Loucy (cell line): ENCODE measurements around the gene FAM222A.

Experiments
- H2AFZ ChIP-seq: fragments of 200-600 bp; sonication (generic); 2 replicates; pipeline ENCODE4 v1.6.0; 2016; ENCODE audit warnings: antibody characterized with exemption, mild to moderate bottlenecking, low read length, moderate library complexity
- H3F3A ChIP-seq: fragments of 200-600 bp; 2 replicates; pipeline ENCODE4 v1.6.0; 2016; ENCODE audit warnings: antibody characterized with exemption, low read depth, mild to moderate bottlenecking
- H3K27me3 ChIP-seq: fragments of 200-600 bp; sonication (generic); 2 replicates; pipeline ENCODE4 v1.6.1; 2014; ENCODE audit warnings: low read length, mild to moderate bottlenecking; ENCODE audit not compliant: insufficient read depth, poor library complexity, severe bottlenecking
- H3K36me3 ChIP-seq: fragments of 200-600 bp; sonication (generic); 2 replicates; pipeline ENCODE4 v1.6.1; 2016; ENCODE audit warnings: low read length; ENCODE audit not compliant: insufficient read depth
- H3K4me1 ChIP-seq: fragments of 200-600 bp; sonication (generic); 2 replicates; pipeline ENCODE4 v1.5.1; 2014; ENCODE audit warnings: low read length, mild to moderate bottlenecking; ENCODE audit not compliant: insufficient read depth, poor library complexity, severe bottlenecking
- H3K4me2 ChIP-seq: fragments of 200-600 bp; sonication (generic); 2 replicates; pipeline ENCODE4 v1.6.0; 2014; ENCODE audit warnings: antibody characterized with exemption, low read length, low read depth, mild to moderate bottlenecking; ENCODE audit not compliant: poor library complexity, severe bottlenecking
- H3K4me3 ChIP-seq: fragments of 200-600 bp; sonication (generic); 2 replicates; pipeline ENCODE4 v1.5.1; 2014; ENCODE audit warnings: low read length, mild to moderate bottlenecking, mixed read lengths; ENCODE audit not compliant: poor library complexity, severe bottlenecking
- H3K79me2 ChIP-seq: fragments of 200-600 bp; sonication (generic); 2 replicates; pipeline ENCODE4 v1.6.1; 2014; ENCODE audit warnings: low read length; ENCODE audit not compliant: insufficient read depth
- H3K9ac ChIP-seq: fragments of 200-600 bp; sonication (generic); 2 replicates; pipeline ENCODE4 v1.6.0; 2014; ENCODE audit warnings: mild to moderate bottlenecking, low read depth, low read length, moderate library complexity; ENCODE audit not compliant: poor library complexity, severe bottlenecking
- H3K9me2 ChIP-seq: fragments of 200-600 bp; sonication (generic); replicated peaks from 2 replicates; pipeline ENCODE4 v1.6.1; 2016; ENCODE audit warnings: low read depth, low read length, mixed read lengths
- H3K9me3 ChIP-seq: fragments of 200-600 bp; sonication (generic); 2 replicates; pipeline ENCODE4 v1.6.1; 2014; ENCODE audit warnings: mild to moderate bottlenecking, antibody characterized with exemption, low read length, low read depth; ENCODE audit not compliant: insufficient read depth
- H4K20me1 ChIP-seq: fragments of 200-600 bp; sonication (generic); 2 replicates; pipeline ENCODE4 v1.6.0; 2014; ENCODE audit warnings: antibody characterized with exemption, low read length, mild to moderate bottlenecking; ENCODE audit not compliant: insufficient read depth, poor library complexity, severe bottlenecking
- CTCF ChIP-seq: fragments of 200-600 bp; sonication (generic); conservative IDR thresholded peaks from 2 replicates; pipeline ENCODE4 v1.5.1; 2014; ENCODE audit warnings: mild to moderate bottlenecking, antibody characterized with exemption, low read length
- EZH2phosphoT487 ChIP-seq: fragments of 200-600 bp; IDR thresholded peaks from 2 replicates; pipeline ENCODE4 v1.6.1; 2018; ENCODE audit warnings: antibody characterized with exemption, mild to moderate bottlenecking, moderate library complexity, borderline replicate concordance

FAM222A gene

DNA sequence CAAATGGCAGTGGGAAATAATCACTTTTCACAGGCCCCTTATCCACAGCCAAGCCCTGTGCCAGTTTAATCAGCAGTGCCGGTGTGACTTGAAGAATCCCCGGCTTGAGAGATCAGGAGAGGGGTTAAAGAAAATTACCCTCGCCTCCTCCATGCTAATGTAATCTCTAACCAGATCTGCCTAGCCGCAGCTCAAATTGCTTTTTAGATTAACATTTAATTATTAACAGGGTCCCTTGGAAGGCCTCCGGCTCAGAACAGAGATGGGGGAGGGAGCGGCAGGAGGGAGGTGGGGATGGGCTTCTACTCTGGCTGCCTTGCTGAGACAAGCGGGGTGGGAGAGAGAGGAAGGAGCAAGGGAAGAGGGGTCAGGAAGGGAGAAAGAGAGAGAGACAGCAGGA lies 24.0 kb downstream of the FAM222A start:
- Histone ChIP-seq H3F3A (no peaks in the 10 kb centered on the region), H3K4me3 (no peak overlapping the region), H4K20me1 (no peaks in the 10 kb centered on the region), H3K4me2 (no peak overlapping the region), H3K9me3 (no peaks in the 10 kb centered on the region), H3K27me3 (no peaks in the 10 kb centered on the region), H2AFZ (no peak overlapping the region), H3K9ac (no peak overlapping the region), H3K9me2 (no peaks in the 10 kb centered on the region), H3K4me1 (no peaks in the 10 kb centered on the region), H3K79me2 (no peaks in the 10 kb centered on the region), H3K36me3 (no peaks in the 10 kb centered on the region)
- TF ChIP-seq CTCF (no peak), EZH2phosphoT487 (no peak)

DNA sequence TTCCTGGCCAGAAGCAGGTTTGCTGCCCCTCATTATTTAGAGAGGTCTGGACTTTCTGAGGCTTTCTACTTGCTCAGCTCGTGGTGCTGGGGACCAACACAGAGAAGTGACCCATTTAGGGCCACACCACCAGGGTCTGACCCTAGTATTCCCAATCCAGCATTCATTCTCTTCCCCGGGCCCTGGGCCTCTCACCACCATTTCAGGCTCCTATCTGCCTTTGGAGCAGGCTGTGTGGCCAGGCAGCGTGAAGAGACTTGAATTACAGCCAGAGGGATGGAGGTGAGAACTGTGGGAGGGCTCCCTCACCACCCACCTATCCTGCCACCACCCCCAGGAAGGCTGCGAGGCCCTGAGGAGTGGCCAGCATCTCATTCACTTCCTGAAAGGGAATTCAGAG lies 24.6 kb downstream of the FAM222A start:
- H3K9ac ChIP-seq: no peak overlapping the region
- H2AFZ ChIP-seq: no peak overlapping the region
- no peaks in the 10 kb centered on the region for H4K20me1 ChIP-seq
- TF ChIP-seq CTCF (no peak), EZH2phosphoT487 (no peak)
- H3K4me2 ChIP-seq: no peak overlapping the region
- no peaks in the 10 kb centered on the region for H3K36me3 ChIP-seq
- no peak overlapping the region for H3K4me3 ChIP-seq
- H3K27me3 ChIP-seq: no peaks in the 10 kb centered on the region
- no peaks in the 10 kb centered on the region for H3K9me2 ChIP-seq
- H3K4me1 ChIP-seq: no peaks in the 10 kb centered on the region
- no peaks in the 10 kb centered on the region for H3F3A ChIP-seq
- no peaks in the 10 kb centered on the region for H3K79me2 ChIP-seq
- H3K9me3 ChIP-seq: no peaks in the 10 kb centered on the region

DNA sequence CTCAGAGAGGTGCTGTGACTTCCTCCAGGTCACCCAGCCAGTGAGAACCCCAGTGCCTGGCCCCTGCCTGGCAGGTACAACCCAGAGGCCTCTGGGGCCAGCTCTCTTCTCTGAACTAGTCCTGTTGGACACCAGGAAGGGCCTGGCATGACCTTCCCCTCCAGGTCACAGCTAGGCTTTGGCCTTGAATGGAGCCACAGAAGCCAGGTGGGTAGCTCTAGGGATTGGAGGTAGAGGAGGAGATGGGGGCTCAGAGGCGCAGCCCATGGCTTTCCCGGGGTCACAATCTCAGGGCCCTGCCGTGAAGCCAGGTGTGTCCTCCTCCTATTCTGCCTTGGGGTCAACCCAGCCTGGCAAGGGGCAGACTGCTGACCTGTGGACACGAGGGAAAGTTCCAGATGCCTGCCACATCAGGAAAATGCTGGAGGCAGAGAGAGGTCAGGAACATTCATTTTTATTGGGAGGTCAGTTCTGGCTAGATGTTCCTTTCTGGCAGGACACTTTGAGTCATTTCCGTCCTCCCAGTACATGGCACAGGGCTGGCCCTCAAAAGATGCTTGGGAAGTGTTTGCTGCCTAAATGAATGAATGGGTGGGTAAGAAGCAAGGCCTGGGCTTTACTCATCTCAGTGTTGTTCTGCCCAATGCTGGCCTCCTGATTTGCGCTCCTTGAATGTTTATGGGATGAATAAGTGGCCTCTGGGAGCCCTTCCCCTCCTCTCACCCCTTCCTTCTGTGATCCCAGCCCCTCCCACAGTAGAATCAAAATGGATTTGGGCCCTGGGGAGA lies 25.4 kb downstream of the FAM222A start:
- TF ChIP-seq EZH2phosphoT487 (no peak), CTCF (no peak)
- H3K27me3 ChIP-seq: no peaks in the 10 kb centered on the region
- H3K79me2 ChIP-seq: no peaks in the 10 kb centered on the region
- H3K9me2 ChIP-seq: no peaks in the 10 kb centered on the region
- no peaks in the 10 kb centered on the region for H3K36me3 ChIP-seq
- no peak overlapping the region for H3K4me2 ChIP-seq
- no peak overlapping the region for H2AFZ ChIP-seq
- H3K9ac ChIP-seq: no peak overlapping the region
- H4K20me1 ChIP-seq: no peaks in the 10 kb centered on the region
- H3K9me3 ChIP-seq: no peaks in the 10 kb centered on the region
- H3K4me3 ChIP-seq: no peak overlapping the region
- no peaks in the 10 kb centered on the region for H3K4me1 ChIP-seq
- H3F3A ChIP-seq: no peaks in the 10 kb centered on the region
